ENCODE results near the gene MZF1.

The MZF1 gene

GRCh38 chr19:58513213-58513693 lies 59.9 kb downstream of the MZF1 start:
- Histone ChIP-seq H3K36me3 (ENCODE audit: low read length) (no peaks in the 10 kb centered on the region), H3K27ac (ENCODE audit: low read depth, low read length) (no peak overlapping the region), H3F3A (ENCODE audit: insufficient read depth) (peaks cover 4% of the 10 kb centered on the region; the same call in 1 of the 2 replicates), H3K4me2 (ENCODE audit: low read depth, low read length, poor library complexity, severe bottlenecking) (peak overlapping the region; percentile 96), H2AFZ (ENCODE audit: low read depth, low read length, severe bottlenecking) (peak overlapping the region; percentile 78), H3K4me3 (ENCODE audit: insufficient read depth, low read length, poor library complexity, severe bottlenecking) (no peak overlapping the region), H3K9me2 (replicated peaks; ENCODE audit: insufficient read depth, low read length) (no peaks in the 10 kb centered on the region), H4K20me1 (ENCODE audit: low read depth, low read length) (no peaks in the 10 kb centered on the region), H3K9ac (ENCODE audit: low read length) (peak overlapping the region; percentile 97), H3K79me2 (ENCODE audit: insufficient read depth, low read length) (peaks cover 11% of the 10 kb centered on the region), H3K9me3 (ENCODE audit: insufficient read depth, low read length) (no peaks in the 10 kb centered on the region), H3K27me3 (ENCODE audit: low read length) (no peaks in the 10 kb centered on the region)
- TF ChIP-seq CTCF (IDR thresholded peaks at IDR 0.05; ENCODE audit: insufficient read depth, low read length, poor library complexity, severe bottlenecking) (no peak), EZH2phosphoT487 (conservative IDR thresholded peaks at IDR 0.05; ENCODE audit: low read length) (no peak)
